PC-3 (cell line): ENCODE data around the gene GGT5. TPM values are rescaled to one million over a fixed set of nuclear protein-coding genes. Genes with fewer than 3 reads are reported as not detected.
"Not testable (repeated sequence)": the region's sequence is repeated elsewhere in the genome, so short reads cannot be mapped to it uniquely, and the experiment has no call there.

ENCODE experiments used
- ATAC-seq: fragments of 200-7000 bp; cut with Tn5 transposase; 2 replicates; pipeline ENCODE4 v1.9.1; 2020; ENCODE audit warnings: mild to moderate bottlenecking, moderate library complexity
- BruUV-seq: library from RNA; stranded (reverse); fragments of 400-500 nt; replicated peaks from 2 replicates; lab custom pipeline; 2021; lab: Mats Ljungman, UMichigan
- CTCF ChIA-PET: fragments of 300-600 bp; sonication (Branson Sonifier 250); formaldehyde crosslinking; loops from one replicate; lab custom pipeline; 2022; ENCODE audit warnings: antibody characterized with exemption; lab: Charles Lee
- POLR2A ChIA-PET: fragments of 300-600 bp; sonication (Branson Sonifier 250); formaldehyde crosslinking; loops from one replicate; lab custom pipeline; 2022; ENCODE audit warnings: antibody characterized with exemption; ENCODE audit not compliant: unreplicated experiment; lab: Charles Lee
- DNase-seq: peaks from one replicate; pipeline ENCODE4 v3.0.0-alpha.2; 2015
- H2AFZ ChIP-seq: fragments of 300-600 bp; sonication (generic); 2 replicates; pipeline ENCODE4 v1.6.0; 2016; ENCODE audit warnings: antibody characterized with exemption, low read length
- H3F3A ChIP-seq: fragments of 300-600 bp; sonication (generic); one replicate; pipeline ENCODE4 v1.6.0; 2017; ENCODE audit warnings: antibody characterized with exemption, low read length, control low read depth, mild to moderate bottlenecking; ENCODE audit not compliant: unreplicated experiment
- H3K27ac ChIP-seq: fragments of 300-600 bp; sonication (generic); 2 replicates; pipeline ENCODE4 v1.5.1; 2016; ENCODE audit warnings: mild to moderate bottlenecking, low read length
- H3K27me3 ChIP-seq: fragments of 300-600 bp; sonication (generic); 2 replicates; pipeline ENCODE4 v1.6.1; 2016; ENCODE audit warnings: low read length, mixed read lengths
- H3K36me3 ChIP-seq: fragments of 300-600 bp; sonication (generic); 2 replicates; pipeline ENCODE4 v1.6.1; 2016; ENCODE audit warnings: low read depth, mixed run types, low read length, mixed read lengths
- H3K4me1 ChIP-seq: fragments of 300-600 bp; sonication (generic); 2 replicates; pipeline ENCODE4 v1.5.1; 2016; ENCODE audit warnings: low read length; ENCODE audit not compliant: insufficient read depth
- H3K4me2 ChIP-seq: fragments of 300-600 bp; sonication (generic); 2 replicates; pipeline ENCODE4 v1.6.0; 2016; ENCODE audit warnings: low read length
- H3K4me3 ChIP-seq: fragments of 300-600 bp; sonication (generic); 2 replicates; pipeline ENCODE4 v1.5.1; 2016; ENCODE audit warnings: mild to moderate bottlenecking, low read length, mixed read lengths
- H3K79me2 ChIP-seq: fragments of 300-600 bp; sonication (generic); 2 replicates; pipeline ENCODE4 v1.6.1; 2017; ENCODE audit warnings: low read length, mixed read lengths
- H3K9ac ChIP-seq: fragments of 300-600 bp; sonication (generic); 2 replicates; pipeline ENCODE4 v1.6.0; 2016; ENCODE audit warnings: mild to moderate bottlenecking, low read length
- H3K9me2 ChIP-seq: fragments of 300-600 bp; sonication (generic); replicated peaks from 2 replicates; pipeline ENCODE4 v1.6.1; 2016; ENCODE audit warnings: mixed run types, low read length, mixed read lengths
- H3K9me3 ChIP-seq: fragments of 300-600 bp; sonication (generic); 2 replicates; pipeline ENCODE4 v1.6.1; 2016; ENCODE audit warnings: low read length, mixed read lengths
- H4K20me1 ChIP-seq: fragments of 300-600 bp; sonication (generic); 2 replicates; pipeline ENCODE4 v1.6.1; 2016; ENCODE audit warnings: low read length, mixed read lengths
- CTCF ChIP-seq: fragments of 300-600 bp; sonication (generic); conservative IDR thresholded peaks from 2 replicates; pipeline ENCODE4 v1.5.1; 2017; ENCODE audit warnings: antibody characterized with exemption, low read depth, mild to moderate bottlenecking, low read length
- EZH2 ChIP-seq: fragments of 300-600 bp; sonication (generic); IDR thresholded peaks from one replicate; pipeline ENCODE4 v1.6.1; 2017; ENCODE audit warnings: antibody characterized with exemption, mild to moderate bottlenecking, low read length; ENCODE audit not compliant: unreplicated experiment
- EZH2phosphoT487 ChIP-seq: fragments of 300-600 bp; sonication (generic); IDR thresholded peaks from 2 replicates; pipeline ENCODE4 v1.6.1; 2018; ENCODE audit warnings: mild to moderate bottlenecking, antibody characterized with exemption, low read length, borderline replicate concordance
- intact Hi-C: fragments of 100-400 bp; cut with micrococcal nuclease; formaldehyde crosslinking; loops from 2 replicates; pipeline ENCODE4 v1.9.0; 2023
- total RNA-seq: library from RNA; depleted of rRNA; stranded (reverse); fragments of >200 nt; gene quantifications from 2 replicates; pipeline ENCODE4 v1.2.3, GENCODE V29; 2014

The GGT5 gene
- total RNA-seq, 1 experiment from 2014 or later, result 0.04 TPM

- H3F3A ChIP-seq, result peaks cover 8% of the 10 kb centered on the region
- no peak overlapping the region for H2AFZ ChIP-seq
- H3K4me2 ChIP-seq, result peak overlapping the region; percentile 74
- intact Hi-C loops, result loop anchor here (5.0 kb wide), 1 partner anchor 40 kb away; the partner anchor contains the start of gene GGT5
- peaks cover 58% of the 10 kb centered on the region for H3K4me1 ChIP-seq
- CTCF ChIA-PET, result no interaction called here
- H3K27me3 ChIP-seq, result no peaks in the 10 kb centered on the region
- peak overlapping the region; percentile 98 for H3K27ac ChIP-seq
- POLR2A ChIA-PET, result no interaction called here
- no peak for TF ChIP-seq EZH2phosphoT487
- TF ChIP-seq CTCF, result no peak
- no peak for TF ChIP-seq EZH2
- H3K9me3 ChIP-seq, result no peaks in the 10 kb centered on the region
- BruUV-seq, result TSS peak; percentile 98
- peak overlapping the region; percentile 41; the same call in 1 of the 2 replicates for H3K4me3 ChIP-seq
- no peaks in the 10 kb centered on the region for H3K9me2 ChIP-seq
- H4K20me1 ChIP-seq, result no peaks in the 10 kb centered on the region
- no peaks in the 10 kb centered on the region for H3K79me2 ChIP-seq
- ATAC-seq (peak; percentile 15; the same call in 1 of the 2 replicates), DNase-seq (no peak)
- no peaks in the 10 kb centered on the region for H3K36me3 ChIP-seq
- H3K9ac ChIP-seq, result peak overlapping the region; percentile 81
Observed at GRCh38 chr22:24207264-24208011, 37.4 kb downstream of the GGT5 start.

DNA sequence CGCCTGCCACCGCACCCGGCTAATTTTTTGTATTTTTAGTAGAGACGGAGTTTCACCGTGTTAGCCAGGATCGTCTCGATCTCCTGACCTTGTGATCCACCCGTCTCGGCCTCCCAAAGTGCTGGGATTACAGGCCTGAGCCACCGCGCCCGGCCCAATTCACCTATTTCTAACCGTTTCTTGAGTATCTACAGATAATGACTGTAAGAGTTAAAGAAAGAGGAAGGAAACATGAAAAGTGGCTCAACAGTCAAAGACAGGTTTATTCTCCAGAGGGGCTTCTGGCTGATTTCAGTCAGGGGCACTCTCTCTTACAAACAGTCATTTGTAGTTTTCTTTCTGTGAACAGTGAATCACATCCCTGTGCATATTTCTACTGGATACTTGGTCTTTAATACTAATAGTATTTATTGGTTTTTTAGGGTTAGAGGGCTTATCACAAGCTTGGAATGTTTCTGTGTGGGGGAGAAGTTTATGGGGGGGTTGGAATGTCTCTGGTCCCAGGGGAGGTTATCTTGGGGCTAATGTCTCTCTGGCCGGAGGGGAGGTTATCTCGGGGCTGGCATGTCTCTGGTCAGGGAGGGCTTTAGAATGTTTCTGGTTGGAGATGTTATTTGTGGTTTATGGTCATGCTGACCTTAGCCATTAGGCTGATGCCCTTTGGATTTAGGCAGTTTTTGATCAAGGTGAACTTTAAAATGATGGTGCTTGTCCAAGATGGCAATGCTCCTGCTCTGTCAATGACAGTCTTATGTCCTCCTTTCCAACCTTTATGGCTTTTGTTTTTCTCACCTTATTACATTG, 38.2 kb downstream of the GGT5 start:
- H3K9me3 ChIP-seq, H4K20me1 ChIP-seq, POLR2A ChIA-PET, CTCF ChIA-PET, ATAC-seq, BruUV-seq, H3F3A ChIP-seq, H3K27me3 ChIP-seq, H3K79me2 ChIP-seq, H3K9me2 ChIP-seq, H3K36me3 ChIP-seq: not testable (repeated sequence)
- Histone ChIP-seq H2AFZ (0 out of 2 replicates have a peak overlapping the region, but pooled peaks have one; percentile 38), H3K4me3 (0 out of 2 replicates have a peak overlapping the region, but pooled peaks have one; percentile 41), H3K9ac (peak overlapping the region; percentile 81), H3K4me1 (peaks cover 66% of the 10 kb centered on the region), H3K4me2 (peak overlapping the region; percentile 74), H3K27ac (peak overlapping the region; percentile 98)
- peak; percentile 38 for DNase-seq
- intact Hi-C loops, result loop anchor here (5.0 kb wide), 1 partner anchor 41 kb away; the partner anchor contains the start of gene GGT5

GRCh38 chr22:24205438-24206195, 39.3 kb downstream of the GGT5 start:
- H3K27me3 ChIP-seq, result no peaks in the 10 kb centered on the region
- no peaks in the 10 kb centered on the region for H3K9me2 ChIP-seq
- DNase-seq (peak; percentile 57), ATAC-seq (peak; percentile 25; the same call in 1 of the 2 replicates)
- ChIA-PET POLR2A (no interaction called here), CTCF (no interaction called here)
- H4K20me1 ChIP-seq, result no peaks in the 10 kb centered on the region
- intact Hi-C loops, result loop anchor here (5.0 kb wide), 1 partner anchor 42 kb away; the partner anchor contains the start of gene GGT5
- H3K9ac ChIP-seq, result no peak overlapping the region; the same call in 1 of the 2 replicates
- no peak overlapping the region for H2AFZ ChIP-seq
- peaks cover 73% of the 10 kb centered on the region for H3K4me1 ChIP-seq
- H3K4me3 ChIP-seq, result no peak overlapping the region
- peak overlapping the region; percentile 66 for H3K27ac ChIP-seq
- peak overlapping the region; percentile 1; the same call in 1 of the 2 replicates for H3K4me2 ChIP-seq
- no TSS peak for BruUV-seq
- H3K36me3 ChIP-seq, result no peaks in the 10 kb centered on the region
- H3F3A ChIP-seq, result peaks cover 8% of the 10 kb centered on the region
- no peaks in the 10 kb centered on the region for H3K9me3 ChIP-seq
- no peaks in the 10 kb centered on the region for H3K79me2 ChIP-seq
- TF ChIP-seq EZH2phosphoT487, result no peak
- no peak for TF ChIP-seq EZH2
- TF ChIP-seq CTCF, result 0 out of 2 replicates have a peak, but pooled peaks have one; percentile 28

DNA sequence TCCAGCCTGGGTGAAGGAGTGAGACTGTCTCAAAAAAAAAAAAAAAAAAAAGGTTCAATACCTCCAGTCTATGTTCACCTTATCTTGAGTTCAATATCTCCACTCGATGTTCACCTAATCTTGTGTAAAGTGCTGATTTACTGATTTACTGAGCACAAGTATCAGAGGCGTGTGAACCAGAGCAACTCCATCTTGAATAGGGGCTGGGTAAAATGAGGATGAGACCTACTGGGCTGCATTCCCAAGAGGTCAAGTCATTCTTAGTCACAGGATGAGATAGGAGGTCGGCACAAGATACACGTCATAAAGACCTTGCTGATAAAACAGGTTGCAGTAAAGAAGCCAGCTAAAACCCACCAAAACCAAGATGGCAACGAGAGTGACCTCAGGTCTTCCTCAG, 41.0 kb downstream of the GGT5 start:
- H3K9me3 ChIP-seq, BruUV-seq, H2AFZ ChIP-seq, H3K4me3 ChIP-seq, ATAC-seq, H3K27me3 ChIP-seq, H3K4me2 ChIP-seq, H3K9me2 ChIP-seq, H3K79me2 ChIP-seq, H3F3A ChIP-seq, intact Hi-C loops, DNase-seq, H3K9ac ChIP-seq, POLR2A ChIA-PET, CTCF ChIA-PET, H4K20me1 ChIP-seq, H3K27ac ChIP-seq, H3K36me3 ChIP-seq: not testable (repeated sequence)
- peaks cover 71% of the 10 kb centered on the region for H3K4me1 ChIP-seq
